GM23338 (cell line): ENCODE measurements around the gene SYT14. TPM values are rescaled to one million over a fixed set of nuclear protein-coding genes. Genes with fewer than 3 reads are reported as not detected.

ENCODE experiments used
- ATAC-seq: fragments of 200-7000 bp; cut with Tn5 transposase; 3 replicates; pipeline ENCODE4 v1.9.1; 2020
- DNase-seq: peaks from one replicate; pipeline ENCODE4 v3.0.0-alpha.2; 2015; ENCODE audit warnings: low spot score
- H2AFZ ChIP-seq: fragments of 200-600 bp; sonication (generic); 2 replicates; pipeline ENCODE4 v1.8.0; 2016; ENCODE audit warnings: antibody characterized with exemption, mild to moderate bottlenecking, moderate library complexity
- H3F3A ChIP-seq: fragments of 200-600 bp; sonication (generic); replicated peaks from 2 replicates; pipeline ENCODE4 v1.8.0; 2017; ENCODE audit warnings: antibody characterized with exemption, mixed run types, low read depth
- H3K27ac ChIP-seq: fragments of 200-600 bp; sonication (generic); 2 replicates; pipeline ENCODE4 v1.6.1; 2016; ENCODE audit warnings: low read depth
- H3K27me3 ChIP-seq: fragments of 200-600 bp; sonication (generic); 2 replicates; pipeline ENCODE4 v1.8.0; 2016; ENCODE audit warnings: mild to moderate bottlenecking, mixed run types, moderate library complexity; ENCODE audit not compliant: insufficient read depth
- H3K36me3 ChIP-seq: fragments of 200-600 bp; sonication (generic); 2 replicates; pipeline ENCODE4 v1.8.0; 2016; ENCODE audit warnings: mild to moderate bottlenecking; ENCODE audit not compliant: insufficient read depth
- H3K4me1 ChIP-seq: fragments of 200-600 bp; sonication (generic); 2 replicates; pipeline ENCODE4 v1.8.0; 2016; ENCODE audit warnings: mild to moderate bottlenecking, moderate library complexity; ENCODE audit not compliant: insufficient read depth
- H3K4me2 ChIP-seq: fragments of 200-600 bp; sonication (generic); 2 replicates; pipeline ENCODE4 v1.7.1; 2017; ENCODE audit warnings: mixed run types
- H3K4me3 ChIP-seq: fragments of 200-600 bp; sonication (generic); 2 replicates; pipeline ENCODE4 v1.6.1; 2016; ENCODE audit warnings: mixed run types
- H3K79me2 ChIP-seq: fragments of 200-600 bp; sonication (generic); replicated peaks from 2 replicates; pipeline ENCODE4 v1.8.0; 2017; ENCODE audit warnings: mild to moderate bottlenecking; ENCODE audit not compliant: insufficient read depth
- H3K9me2 ChIP-seq: fragments of 200-600 bp; sonication (generic); 2 replicates; pipeline ENCODE4 v1.8.0; 2017; ENCODE audit not compliant: insufficient read depth
- H4K20me1 ChIP-seq: fragments of 200-600 bp; sonication (generic); replicated peaks from 2 replicates; pipeline ENCODE4 v1.8.0; 2017; ENCODE audit warnings: mild to moderate bottlenecking; ENCODE audit not compliant: insufficient read depth
- H3K27ac Mint-ChIP-seq: 2 replicates; pipeline ENCODE4 v1.8.0; 2020; ENCODE audit warnings: inconsistent platforms, mild to moderate bottlenecking, moderate library complexity, mixed read lengths
- H3K27me3 Mint-ChIP-seq: 3 replicates; pipeline ENCODE4 v1.8.0; 2022; ENCODE audit warnings: low read depth, mild to moderate bottlenecking, moderate library complexity, mixed read lengths, inconsistent platforms; ENCODE audit not compliant: insufficient read depth, poor library complexity
- H3K36me3 Mint-ChIP-seq: 3 replicates; pipeline ENCODE4 v1.8.0; 2021; ENCODE audit warnings: low read depth, mild to moderate bottlenecking, inconsistent platforms, moderate library complexity, mixed read lengths
- H3K4me1 Mint-ChIP-seq: 3 replicates; pipeline ENCODE4 v1.8.0; 2020; ENCODE audit warnings: mild to moderate bottlenecking, inconsistent platforms, mixed read lengths
- H3K4me3 Mint-ChIP-seq: 3 replicates; pipeline ENCODE4 v1.8.0; 2021; ENCODE audit warnings: moderate library complexity, mild to moderate bottlenecking, inconsistent platforms, mixed read lengths
- H3K9me3 Mint-ChIP-seq: 3 replicates; pipeline ENCODE4 v1.8.0; 2020; ENCODE audit warnings: moderate library complexity, mild to moderate bottlenecking, inconsistent platforms, mixed read lengths
- CREB1 ChIP-seq: fragments of 250-450 bp; sonication (Bioruptor Pico); IDR thresholded peaks from 2 replicates; pipeline ENCODE4 v1.5.0; 2020; ENCODE audit warnings: low read depth, mild to moderate bottlenecking, moderate library complexity
- CTCF ChIP-seq, 2 experiments: fragments of 200-600 bp in 1 of 2; sonication (generic) in 1 of 2; conservative IDR thresholded peaks; 2 replicates each; pipeline versions ENCODE4 v1.5.1 to v1.6.1; 2016 to 2017; ENCODE audit warnings: antibody characterized with exemption in 2 of 2, low read depth in 2 of 2, mild to moderate bottlenecking in 2 of 2, moderate library complexity in 1 of 2
- EZH2 ChIP-seq: fragments of 200-600 bp; sonication (generic); IDR thresholded peaks from one replicate; pipeline ENCODE4 v1.8.0; 2017; ENCODE audit warnings: antibody characterized with exemption, mild to moderate bottlenecking, low read depth; ENCODE audit not compliant: unreplicated experiment
- JUNB ChIP-seq: IDR thresholded peaks from one replicate; pipeline ENCODE4 v1.6.1; 2016; ENCODE audit warnings: antibody characterized with exemption; ENCODE audit not compliant: unreplicated experiment
- NANOG ChIP-seq: IDR thresholded peaks from 2 replicates; pipeline ENCODE4 v1.6.1; 2016; ENCODE audit warnings: antibody characterized with exemption, borderline replicate concordance
- POLR2AphosphoS5 ChIP-seq: IDR thresholded peaks from 2 replicates; pipeline ENCODE4 v1.6.1; 2016; ENCODE audit warnings: antibody characterized with exemption, low read depth
- REST ChIP-seq: IDR thresholded peaks from one replicate; pipeline ENCODE4 v1.6.1; 2018; ENCODE audit warnings: antibody characterized with exemption; ENCODE audit not compliant: unreplicated experiment
- STAT1 ChIP-seq: IDR thresholded peaks from one replicate; pipeline ENCODE4 v1.6.1; 2016; ENCODE audit warnings: antibody characterized with exemption; ENCODE audit not compliant: unreplicated experiment
- ZNF114 ChIP-seq: fragments of 250-450 bp; sonication (Bioruptor Pico); IDR thresholded peaks from 2 replicates; pipeline ENCODE4 v1.5.0; 2020; ENCODE audit warnings: mild to moderate bottlenecking, moderate library complexity
- ZNF331 ChIP-seq: fragments of 250-450 bp; sonication (Bioruptor Pico); IDR thresholded peaks from 2 replicates; pipeline ENCODE4 v1.5.0; 2020; ENCODE audit warnings: low read depth, mild to moderate bottlenecking, moderate library complexity
- polyA plus RNA-seq: library from polyadenylated mRNA; unstranded; fragments of >200 nt; fragmentation: Nextera tagmentation; extraction: Ambion mirVana; gene quantifications from 2 replicates; pipeline ENCODE4 v1.2.1, GENCODE V29; 2016
- total RNA-seq: library from RNA; depleted of rRNA; stranded (reverse); fragments of >200 nt; shearing (Covaris generic); gene quantifications from 2 replicates; pipeline ENCODE4 v1.2.3, GENCODE V29; 2014
- TF ChIP-seq, protein P1 (sequence below): IDR thresholded peaks from 2 replicates; pipeline ENCODE4 v1.6.1; 2016; ENCODE audit warnings: antibody characterized with exemption

The SYT14 gene
- total and polyA plus RNA-seq, 2 experiments from 2014 or later: 5.2 to 22.4 TPM

GRCh38 chr1:210117198-210117597 is 179.2 kb downstream of the SYT14 start (continued):
- TF ChIP-seq, protein P1, sequence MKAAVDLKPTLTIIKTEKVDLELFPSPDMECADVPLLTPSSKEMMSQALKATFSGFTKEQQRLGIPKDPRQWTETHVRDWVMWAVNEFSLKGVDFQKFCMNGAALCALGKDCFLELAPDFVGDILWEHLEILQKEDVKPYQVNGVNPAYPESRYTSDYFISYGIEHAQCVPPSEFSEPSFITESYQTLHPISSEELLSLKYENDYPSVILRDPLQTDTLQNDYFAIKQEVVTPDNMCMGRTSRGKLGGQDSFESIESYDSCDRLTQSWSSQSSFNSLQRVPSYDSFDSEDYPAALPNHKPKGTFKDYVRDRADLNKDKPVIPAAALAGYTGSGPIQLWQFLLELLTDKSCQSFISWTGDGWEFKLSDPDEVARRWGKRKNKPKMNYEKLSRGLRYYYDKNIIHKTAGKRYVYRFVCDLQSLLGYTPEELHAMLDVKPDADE: no peak
- TF ChIP-seq POLR2AphosphoS5: no peak
- no peak for TF ChIP-seq CTCF (conservative IDR thresholded peaks at IDR 0.05; ENCODE audit: low read depth in 2 of 2)
- TF ChIP-seq JUNB: no peak
- no peak for TF ChIP-seq NANOG
- no peak for TF ChIP-seq STAT1
- no peak for TF ChIP-seq ZNF114 (CRISPR knock-in tag)

- ATAC-seq (no peak; the same call in 2 of the 3 replicates), DNase-seq (no peak)
- peaks cover 2% of the 10 kb centered on the region for H3K27me3 Mint-ChIP-seq
- no peaks in the 10 kb centered on the region for H3K9me3 Mint-ChIP-seq
- Histone ChIP-seq H3K79me2 (no peaks in the 10 kb centered on the region), H3K4me1 (peaks cover 34% of the 10 kb centered on the region), H3K4me3 (0 out of 2 replicates have a peak overlapping the region, but pooled peaks have one; percentile 4), H3K36me3 (no peaks in the 10 kb centered on the region), H3K9me2 (no peaks in the 10 kb centered on the region), H3F3A (no peaks in the 10 kb centered on the region), H3K27me3 (no peaks in the 10 kb centered on the region), H4K20me1 (no peaks in the 10 kb centered on the region), H3K4me2 (peak overlapping the region; percentile 19), H2AFZ (no peak overlapping the region), H3K27ac (peak overlapping the region; percentile 24; the same call in 1 of the 2 replicates)
- no peaks in the 10 kb centered on the region for H3K36me3 Mint-ChIP-seq
- peaks cover 9% of the 10 kb centered on the region for H3K4me1 Mint-ChIP-seq
- H3K4me3 Mint-ChIP-seq: no peak overlapping the region
- TF ChIP-seq POLR2AphosphoS5 (no peak), NANOG (peak; percentile 82)
- H3K27ac Mint-ChIP-seq: peak overlapping the region; percentile 68; the same call in 1 of the 2 replicates
These were observed 179.7 kb downstream of the SYT14 start for GRCh38 chr1:210117681-210118170.

DNA sequence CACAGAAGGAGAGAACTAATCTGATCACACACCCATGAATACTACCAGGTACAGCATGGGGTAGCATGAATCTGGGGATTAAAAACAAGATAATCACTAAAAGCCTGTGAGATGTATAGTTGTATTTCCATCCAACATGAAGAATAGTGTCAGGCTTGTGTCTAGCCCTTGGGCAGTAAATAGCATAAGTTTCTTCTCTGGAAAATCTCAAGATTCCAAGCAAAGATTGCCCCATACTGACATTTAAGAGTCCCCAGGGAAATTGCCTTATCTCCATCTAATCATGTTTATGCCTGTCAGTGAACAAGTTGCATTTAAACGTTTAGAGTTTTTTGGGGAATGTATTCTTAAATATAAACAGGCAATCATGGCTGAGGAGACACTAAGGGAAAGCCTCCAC is 185.4 kb downstream of the SYT14 start:
- Mint-ChIP-seq H3K4me3 (no peak overlapping the region), H3K27ac (no peak overlapping the region), H3K27me3 (peaks cover 2% of the 10 kb centered on the region), H3K4me1 (peaks cover 12% of the 10 kb centered on the region), H3K9me3 (no peaks in the 10 kb centered on the region), H3K36me3 (no peaks in the 10 kb centered on the region)
- peaks cover 9% of the 10 kb centered on the region; the same call in 1 of the 2 replicates for H3K4me1 ChIP-seq
- no peaks in the 10 kb centered on the region for H3K79me2 ChIP-seq
- H3K4me2 ChIP-seq: no peak overlapping the region
- ATAC-seq (no peak), DNase-seq (no peak)
- no peak overlapping the region for H3K27ac ChIP-seq
- H3K4me3 ChIP-seq: no peak overlapping the region
- H3K27me3 ChIP-seq: no peaks in the 10 kb centered on the region
- no peaks in the 10 kb centered on the region for H3F3A ChIP-seq
- no peaks in the 10 kb centered on the region for H3K9me2 ChIP-seq
- H2AFZ ChIP-seq: no peak overlapping the region
- H4K20me1 ChIP-seq: no peaks in the 10 kb centered on the region
- H3K36me3 ChIP-seq: no peaks in the 10 kb centered on the region
- TF ChIP-seq EZH2 (no peak), STAT1 (no peak), POLR2AphosphoS5 (no peak), REST (no peak), ZNF114 (CRISPR knock-in tag) (no peak), CTCF (conservative IDR thresholded peaks at IDR 0.05; ENCODE audit: low read depth in 2 of 2) (no peak), NANOG (no peak), CREB1 (CRISPR knock-in tag) (no peak), ZNF331 (no peak), JUNB (no peak)
